HEK293T (cell line): ENCODE results near the gene GPX4.

Experiments
- CTCF ChIA-PET: fragments of 350-600 bp; formaldehyde crosslinking; extraction: SDS; loops from one replicate; lab custom pipeline; 2021; ENCODE audit warnings: antibody characterized with exemption, inconsistent platforms; lab: Yijun Ruan, JAX
- POLR2A ChIA-PET: fragments of 350-600 bp; formaldehyde crosslinking; extraction: SDS; loops from one replicate; lab custom pipeline; 2020; ENCODE audit warnings: antibody characterized with exemption, inconsistent platforms; lab: Yijun Ruan, JAX
- DNase-seq: peaks from one replicate; pipeline ENCODE4 v3.0.0; 2012; ENCODE audit warnings: mixed read lengths; ENCODE audit errors: extremely low spot score
- ARNT ChIP-seq: fragments of 450-650 bp; IDR thresholded peaks from 2 replicates; pipeline ENCODE4 v1.6.1; 2017; ENCODE audit warnings: mild to moderate bottlenecking
- BHLHE40 ChIP-seq: fragments of 450-650 bp; IDR thresholded peaks from 2 replicates; pipeline ENCODE4 v1.6.1; 2016; ENCODE audit warnings: mild to moderate bottlenecking, moderate library complexity, borderline replicate concordance
- CTBP1 ChIP-seq: fragments of 450-650 bp; IDR thresholded peaks from 2 replicates; pipeline ENCODE4 v1.6.1; 2016; ENCODE audit warnings: borderline replicate concordance
- ELF4 ChIP-seq: fragments of 450-650 bp; IDR thresholded peaks from 2 replicates; pipeline ENCODE4 v1.6.1; 2017; ENCODE audit warnings: antibody characterized with exemption
- FOXA1 ChIP-seq: fragments of 450-650 bp; IDR thresholded peaks from 2 replicates; pipeline ENCODE4 v1.6.1; 2016; ENCODE audit warnings: mild to moderate bottlenecking
- FOXK2 ChIP-seq: fragments of 450-650 bp; IDR thresholded peaks from 2 replicates; pipeline ENCODE4 v1.6.1; 2016; ENCODE audit warnings: mild to moderate bottlenecking
- FOXM1 ChIP-seq: fragments of 450-650 bp; IDR thresholded peaks from 2 replicates; pipeline ENCODE4 v1.6.1; 2017; ENCODE audit warnings: mild to moderate bottlenecking, borderline replicate concordance
- HDGF ChIP-seq: fragments of 450-650 bp; IDR thresholded peaks from 2 replicates; pipeline ENCODE4 v1.6.1; 2017; ENCODE audit warnings: antibody characterized with exemption, borderline replicate concordance
- L3MBTL2 ChIP-seq: fragments of 450-650 bp; conservative IDR thresholded peaks from 2 replicates; pipeline ENCODE4 v1.6.1; 2016; ENCODE audit warnings: mild to moderate bottlenecking
- LEF1 ChIP-seq: fragments of 450-650 bp; IDR thresholded peaks from 2 replicates; pipeline ENCODE4 v1.6.1; 2017; ENCODE audit warnings: mild to moderate bottlenecking, borderline replicate concordance
- NFRKB ChIP-seq: fragments of 450-650 bp; IDR thresholded peaks from 2 replicates; pipeline ENCODE4 v1.6.1; 2016; ENCODE audit warnings: mild to moderate bottlenecking, moderate library complexity
- PKNOX1 ChIP-seq: fragments of 450-650 bp; IDR thresholded peaks from 2 replicates; pipeline ENCODE4 v1.6.1; 2016
- SP1 ChIP-seq: fragments of 450-650 bp; IDR thresholded peaks from 2 replicates; pipeline ENCODE4 v1.6.1; 2017
- SUZ12 ChIP-seq: fragments of 450-650 bp; IDR thresholded peaks from 2 replicates; pipeline ENCODE4 v1.6.1; 2016; ENCODE audit warnings: mild to moderate bottlenecking
- TARDBP ChIP-seq: fragments of 450-650 bp; IDR thresholded peaks from 2 replicates; pipeline ENCODE4 v1.6.1; 2016
- ZNF384 ChIP-seq: fragments of 450-650 bp; IDR thresholded peaks from 2 replicates; pipeline ENCODE4 v1.6.1; 2016

GPX4 gene

GRCh38 chr19:1080360-1081161, 23.2 kb upstream of the GPX4 start:
- DNase-seq: no peak
- ChIA-PET POLR2A (interaction anchor here (1.5 kb wide), 1 partner anchor 188 kb away, joined by 3 read pairs; no protein-coding TSS in a partner anchor), CTCF (no interaction called here)
- TF ChIP-seq ZNF384 (no peak), SUZ12 (no peak), CTBP1 (no peak)

- POLR2A ChIA-PET: interaction anchor here (1.0 to 1.3 kb wide), 2 partner anchors 22 to 187 kb away, joined by 3 to 9 read pairs; partner anchors contain the start of gene GPX4
- CTCF ChIA-PET: interaction anchor here (0.5 kb wide), 1 partner anchor 112 kb away, joined by 4 read pairs; no protein-coding TSS in a partner anchor
- TF ChIP-seq TARDBP (no peak), FOXK2 (no peak), L3MBTL2 (no peak), LEF1 (no peak), PKNOX1 (no peak), FOXA1 (no peak), ARNT (no peak), ELF4 (no peak), BHLHE40 (no peak), CTBP1 (no peak), HDGF (no peak), SUZ12 (no peak), SP1 (no peak), ZNF384 (no peak), FOXM1 (no peak), NFRKB (no peak)
- no peak for DNase-seq
Observed at GRCh38 chr19:1081301-1082164, 22.3 kb upstream of the GPX4 start.

GRCh38 chr19:1082165-1082927, 21.4 kb upstream of the GPX4 start:
- peak; percentile 96 for DNase-seq
- CTCF ChIA-PET: interaction anchor here (0.5 kb wide), 1 partner anchor 112 kb away, joined by 4 read pairs; no protein-coding TSS in a partner anchor
- POLR2A ChIA-PET: interaction anchor here (1.0 to 1.3 kb wide), 2 partner anchors 22 to 186 kb away, joined by 3 to 9 read pairs; partner anchors contain the start of gene GPX4
- peak; percentile 68 for TF ChIP-seq SP1
- no peak for TF ChIP-seq ZNF384

- ChIA-PET CTCF (no interaction called here), POLR2A (interaction anchor here (1.3 to 1.7 kb wide), 2 partner anchors 15 to 21 kb away, joined by 4 to 9 read pairs; partner anchors contain the start of gene GPX4)
- DNase-seq: no peak
Observed at GRCh38 chr19:1082928-1083816, 20.6 kb upstream of the GPX4 start.

More at GRCh38 chr19:1082928-1083816, 20.6 kb upstream of the GPX4 start:
- no peak for TF ChIP-seq NFRKB
- TF ChIP-seq ELF4: no peak
- TF ChIP-seq CTBP1: no peak
- TF ChIP-seq PKNOX1: no peak
- no peak for TF ChIP-seq SUZ12
- TF ChIP-seq FOXA1: no peak
- no peak for TF ChIP-seq L3MBTL2
- TF ChIP-seq TARDBP: no peak
- TF ChIP-seq HDGF: no peak
- no peak for TF ChIP-seq FOXM1
- no peak for TF ChIP-seq FOXK2
